GM18951 (cell line): ENCODE measurements around the gene PCNX1.

Source experiments
- POLR2A ChIP-seq: IDR thresholded peaks from 4 replicates; pipeline ENCODE4 v1.6.1; 2011; ENCODE audit warnings: mild to moderate bottlenecking; ENCODE audit not compliant: insufficient read length, insufficient read depth; ENCODE audit errors: extremely low read depth
- in situ Hi-C: fragments of 300-500 bp; cut with MboI; formaldehyde crosslinking; loops from one replicate; pipeline ENCODE4 v1.12.0; 2022; ENCODE audit warnings: low sequenced_read_pairs, mixed read lengths, inconsistent platforms; ENCODE audit not compliant: unreplicated experiment

PCNX1 gene

DNA sequence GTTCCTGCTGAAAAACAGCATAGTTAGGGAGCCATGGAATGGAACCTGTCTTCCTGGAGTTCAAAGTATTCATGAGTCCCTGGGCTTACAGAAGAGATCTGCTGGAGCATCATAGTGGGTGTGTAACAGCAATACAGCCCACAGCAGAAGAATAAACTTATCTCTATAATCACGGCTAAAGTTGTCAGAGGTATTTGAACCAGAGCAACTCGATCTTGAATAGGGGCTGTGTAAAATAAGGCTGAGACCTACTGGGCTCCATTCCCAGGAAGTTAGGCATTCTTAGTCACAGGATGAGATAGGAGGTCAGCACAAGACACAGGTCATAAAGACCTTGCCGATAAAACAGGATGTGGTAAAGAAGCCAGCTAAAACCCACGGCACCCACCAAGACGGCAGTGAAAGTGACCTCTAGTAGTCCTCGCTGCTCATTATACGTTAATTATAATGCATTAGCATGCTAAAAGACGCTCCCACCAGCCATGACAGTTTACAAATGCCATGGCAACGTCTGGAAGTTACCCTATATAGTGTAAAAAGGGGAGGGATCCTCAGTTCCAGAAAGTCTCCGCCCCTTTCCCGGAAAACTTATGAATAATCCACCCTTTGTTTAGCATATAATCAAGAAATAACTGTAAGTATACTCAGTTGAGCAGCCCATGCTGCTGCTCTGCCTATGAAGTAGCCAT is 223.4 kb downstream of the PCNX1 start:
- TF ChIP-seq POLR2A = no peak
- in situ Hi-C loops = loop anchor here (10.0 kb wide), 1 partner anchor 614 kb away; no protein-coding TSS in a partner anchor

GRCh38 chr14:71133296-71133695 is 226.0 kb downstream of the PCNX1 start:
- in situ Hi-C loops = loop anchor here (10.0 kb wide), 1 partner anchor 612 kb away; no protein-coding TSS in a partner anchor

DNA sequence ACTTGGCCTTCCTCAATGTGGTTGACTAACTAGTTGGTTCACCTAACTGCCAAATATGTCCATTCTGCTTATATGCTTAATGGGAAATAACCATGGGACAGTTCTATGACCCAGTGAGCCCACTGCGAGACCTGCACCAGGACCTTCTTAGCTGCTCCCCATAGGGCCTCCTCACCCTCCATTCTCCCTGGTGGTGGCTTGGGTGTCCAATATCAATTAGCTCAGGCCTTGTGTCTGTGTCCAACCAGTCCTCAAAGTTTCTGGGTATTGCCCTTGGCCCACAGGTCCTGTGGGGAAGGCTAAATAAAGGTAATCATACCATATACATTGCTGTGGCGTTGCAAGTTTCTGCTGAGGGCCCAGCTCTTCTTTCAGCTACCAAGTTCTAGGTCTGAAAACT is 228.2 kb downstream of the PCNX1 start:
- TF ChIP-seq POLR2A = no peak
- in situ Hi-C loops = loop anchor here (10.0 kb wide), 1 partner anchor 609 kb away; no protein-coding TSS in a partner anchor

More at GRCh38 chr14:71133296-71133695, 226.0 kb downstream of the PCNX1 start:
- TF ChIP-seq POLR2A = no peak

GRCh38 chr14:71135911-71136310 is 228.7 kb downstream of the PCNX1 start:
- in situ Hi-C loops = loop anchor here (10.0 kb wide), 1 partner anchor 609 kb away; no protein-coding TSS in a partner anchor

DNA sequence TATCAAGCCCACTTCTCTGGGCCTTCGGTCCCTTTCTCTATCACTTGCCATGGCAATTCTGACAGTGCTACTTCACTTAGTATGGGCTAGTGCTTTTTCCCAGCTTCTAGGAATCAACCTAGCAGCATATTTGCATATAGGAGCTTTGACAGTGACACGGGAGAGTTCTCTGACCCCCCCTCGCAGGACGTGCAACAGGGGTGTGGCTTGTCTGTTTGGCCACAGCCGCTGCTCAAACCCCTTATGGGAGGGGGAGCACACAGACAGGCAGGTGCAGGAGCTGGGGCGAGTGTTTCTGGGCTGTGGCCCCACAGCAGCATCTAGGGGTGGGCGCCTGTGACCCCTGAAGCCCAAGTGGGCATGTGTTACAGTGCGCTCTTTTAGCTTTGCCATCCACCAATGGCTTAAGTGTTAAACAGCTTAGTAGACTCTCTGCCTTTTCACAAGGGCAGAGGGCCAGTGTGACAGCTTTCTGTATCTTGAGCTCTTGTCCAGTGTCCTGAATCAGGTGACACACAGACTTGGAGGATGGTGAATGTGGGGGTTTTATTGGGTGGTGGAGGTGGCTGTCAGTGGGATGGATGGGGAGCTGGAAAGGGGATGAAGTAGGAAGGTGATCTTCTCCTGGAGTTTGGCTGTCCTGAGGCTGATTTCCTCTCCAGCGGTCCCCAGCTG is 229.3 kb downstream of the PCNX1 start:
- in situ Hi-C loops = loop anchor here (10.0 kb wide), 1 partner anchor 608 kb away; no protein-coding TSS in a partner anchor
- TF ChIP-seq POLR2A = no peak

More at GRCh38 chr14:71135911-71136310, 228.7 kb downstream of the PCNX1 start:
- no peak for TF ChIP-seq POLR2A

GRCh38 chr14:71137536-71138447 is 230.5 kb downstream of the PCNX1 start:
- TF ChIP-seq POLR2A = no peak
- in situ Hi-C loops = loop anchor here (10.0 kb wide), 1 partner anchor 607 kb away; no protein-coding TSS in a partner anchor

DNA sequence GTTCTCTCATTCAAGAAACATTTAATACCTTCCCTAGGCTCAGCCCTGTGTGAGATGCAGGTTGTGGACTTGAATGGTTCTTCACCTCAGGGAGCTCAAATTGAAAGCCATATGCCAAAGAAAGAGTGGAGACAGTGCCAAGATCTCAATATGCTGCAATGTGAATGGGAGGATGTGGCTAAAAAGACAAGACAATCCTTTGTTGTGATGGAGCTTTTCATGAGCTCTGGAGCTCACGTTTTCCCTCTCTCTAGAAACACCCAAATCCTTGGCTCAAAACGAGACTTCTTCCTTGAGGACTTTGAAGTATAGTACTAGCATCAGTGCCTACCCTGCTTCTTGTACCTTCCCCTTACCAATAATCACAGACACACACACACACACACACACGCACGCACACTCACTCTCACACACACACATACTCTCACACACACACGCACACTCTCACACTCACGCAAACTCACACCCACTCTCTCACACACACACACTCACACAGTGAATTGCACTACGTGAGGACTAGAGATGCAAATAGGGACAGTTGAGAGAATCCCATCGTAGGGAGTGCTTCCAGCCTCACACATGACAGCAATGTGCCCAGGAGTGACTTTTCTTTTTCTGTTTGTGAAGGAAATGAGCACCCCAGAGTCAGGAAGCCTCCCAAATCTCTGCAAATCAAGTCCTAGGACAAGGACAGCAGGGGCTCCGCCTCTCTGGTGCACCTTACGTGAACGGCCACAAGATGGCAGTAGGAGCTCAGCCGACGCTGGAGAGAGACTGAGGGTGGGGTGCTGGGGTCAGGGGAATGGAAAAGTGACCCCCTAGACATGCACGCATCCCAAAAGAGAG is 231.4 kb downstream of the PCNX1 start:
- TF ChIP-seq POLR2A = no peak
- in situ Hi-C loops = loop anchor here (10.0 kb wide), 1 partner anchor 606 kb away; no protein-coding TSS in a partner anchor

DNA sequence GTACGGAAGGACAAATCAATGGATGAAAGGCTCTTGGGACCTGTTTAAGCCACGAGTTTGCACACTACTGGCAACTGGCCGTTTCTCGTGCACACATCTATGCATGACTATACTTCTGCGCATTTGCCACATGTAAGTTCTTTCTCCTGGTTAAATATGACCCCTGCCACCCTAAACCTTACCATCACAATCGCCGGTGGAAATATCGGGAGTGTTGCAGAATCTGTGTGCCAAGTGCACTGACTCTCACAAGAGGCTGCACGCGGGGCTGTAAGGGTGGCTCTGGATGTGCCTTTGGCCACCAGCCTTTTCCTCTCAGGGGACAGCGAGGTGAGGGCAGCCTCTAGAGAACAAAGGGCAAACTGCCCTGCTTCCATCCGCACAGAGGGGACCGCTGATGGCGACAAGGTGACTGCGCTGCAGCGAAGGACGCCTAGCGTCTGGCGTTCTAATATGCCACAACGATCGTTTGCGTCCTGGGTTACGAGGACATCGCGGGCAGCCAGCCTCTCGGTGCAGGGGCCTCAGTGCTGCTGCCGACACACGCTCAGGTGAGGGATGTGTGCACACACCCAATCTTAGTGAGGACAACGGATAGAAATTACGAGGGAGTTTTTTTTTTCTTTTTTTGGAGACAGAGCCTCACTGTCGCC is 232.2 kb downstream of the PCNX1 start:
- in situ Hi-C loops = loop anchor here (10.0 kb wide), 1 partner anchor 605 kb away; no protein-coding TSS in a partner anchor

GRCh38 chr14:71140157-71140556 is 232.9 kb downstream of the PCNX1 start:
- in situ Hi-C loops = no loop called here
- TF ChIP-seq POLR2A = no peak

More for the DNA sequence above, 232.2 kb downstream of the PCNX1 start:
- TF ChIP-seq POLR2A = no peak

DNA sequence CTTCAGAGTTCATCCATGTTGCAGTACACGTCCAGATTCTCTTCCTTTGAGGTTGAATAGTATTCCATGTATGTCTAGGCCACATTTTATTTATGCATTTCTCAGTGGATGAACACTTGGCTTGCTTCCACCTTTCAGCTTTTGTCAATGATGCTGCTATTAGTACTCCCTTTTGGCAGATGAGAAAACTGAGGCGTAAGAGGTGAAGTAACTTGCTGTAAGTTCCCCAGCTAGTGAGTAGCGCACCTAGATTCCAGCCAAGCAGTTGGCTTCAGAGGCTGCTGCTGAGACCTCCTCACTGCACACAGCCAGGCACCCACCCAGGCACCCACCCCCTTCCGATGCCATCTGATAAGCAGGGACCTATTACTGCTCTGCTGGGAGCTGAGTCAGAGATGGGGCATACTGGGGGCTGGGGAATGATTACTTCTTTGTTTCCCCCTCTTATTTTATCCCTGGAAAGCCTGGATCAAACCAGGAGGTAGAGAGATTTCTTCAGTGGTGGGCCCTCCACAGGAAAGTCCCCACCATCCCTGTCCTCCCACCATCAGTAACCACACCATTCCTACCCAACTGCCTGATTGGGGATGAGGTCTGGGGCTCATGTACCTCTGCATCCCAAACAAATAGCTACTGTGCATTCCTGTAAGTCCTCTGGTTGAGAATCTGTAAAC is 234.6 kb downstream of the PCNX1 start:
- in situ Hi-C loops = no loop called here
- TF ChIP-seq POLR2A = no peak

GRCh38 chr14:71142375-71143038 is 235.2 kb downstream of the PCNX1 start:
- TF ChIP-seq POLR2A = no peak
- in situ Hi-C loops = no loop called here
